Measurements from ENCODE around the gene PCAT6. TPM values are rescaled to one million over a fixed set of nuclear protein-coding genes. Genes with fewer than 3 reads are reported as not detected.
"Not testable (repeated sequence)": the region's sequence is repeated elsewhere in the genome, so short reads cannot be mapped to it uniquely, and the experiment has no call there.

The PCAT6 gene
- total RNA-seq, result not detected in 2 replicates

DNA sequence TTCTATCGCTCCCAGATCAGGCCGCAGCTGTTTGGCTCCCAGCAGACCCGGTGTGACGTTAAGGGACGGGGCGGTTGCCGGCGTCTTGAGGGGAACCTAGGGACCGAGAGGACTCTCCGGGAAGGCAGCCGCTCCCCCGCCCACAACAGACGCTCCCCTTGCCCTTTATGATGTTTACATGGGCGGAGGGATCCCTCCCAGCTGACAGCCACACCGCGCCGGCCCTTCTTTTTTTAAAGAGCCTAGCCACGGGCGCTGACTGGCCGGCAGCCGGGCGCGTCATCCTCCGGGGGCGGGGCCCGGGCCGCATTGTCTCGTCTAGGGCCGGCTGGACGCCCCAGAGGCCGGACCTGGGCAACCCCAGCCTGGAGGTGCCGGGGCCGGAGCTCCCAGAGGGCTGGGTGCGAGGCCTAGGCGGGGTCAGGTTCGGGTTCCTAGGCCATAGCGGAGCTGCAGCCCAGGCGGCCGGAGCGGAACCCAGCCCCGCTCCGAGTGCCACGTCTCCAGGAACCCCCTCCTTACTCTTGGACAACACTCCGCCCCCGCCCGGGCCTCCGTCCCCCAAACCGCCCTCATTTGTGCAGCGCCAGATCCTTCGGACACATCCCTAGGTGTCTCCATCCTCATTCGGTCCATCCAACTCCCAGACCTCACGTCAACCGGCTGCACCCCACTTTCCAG, at the start of gene PCAT6:
Gene PCAT6 (plus strand): TSS at position 340 of the 681 bp plus-strand sequence.
- DNase-seq (ENCODE audit: low read depth in 2 of 2), result peak; percentile 95 to 96

DNA sequence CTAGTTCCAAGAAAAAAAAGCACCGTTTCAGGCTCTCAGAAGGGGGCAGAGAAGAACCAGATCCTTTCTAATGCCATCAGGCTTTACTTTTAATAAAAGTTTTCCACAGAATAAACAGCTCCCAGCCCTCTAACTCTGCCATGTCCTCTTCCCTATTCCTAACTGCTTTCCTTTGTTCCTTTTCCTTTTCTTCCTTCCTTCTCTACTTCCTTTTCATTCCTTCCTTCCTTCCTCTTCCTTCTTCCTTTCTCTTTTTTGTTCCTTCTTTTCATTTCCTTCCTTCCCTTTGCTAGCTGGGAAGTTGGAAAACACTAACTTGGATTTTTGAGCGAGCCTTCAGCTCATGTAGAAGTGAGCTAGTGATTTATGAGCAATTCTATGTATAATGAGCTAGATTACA, 48.7 kb upstream of the PCAT6 start:
- no peak for DNase-seq (ENCODE audit: low read depth in 2 of 2)

DNA sequence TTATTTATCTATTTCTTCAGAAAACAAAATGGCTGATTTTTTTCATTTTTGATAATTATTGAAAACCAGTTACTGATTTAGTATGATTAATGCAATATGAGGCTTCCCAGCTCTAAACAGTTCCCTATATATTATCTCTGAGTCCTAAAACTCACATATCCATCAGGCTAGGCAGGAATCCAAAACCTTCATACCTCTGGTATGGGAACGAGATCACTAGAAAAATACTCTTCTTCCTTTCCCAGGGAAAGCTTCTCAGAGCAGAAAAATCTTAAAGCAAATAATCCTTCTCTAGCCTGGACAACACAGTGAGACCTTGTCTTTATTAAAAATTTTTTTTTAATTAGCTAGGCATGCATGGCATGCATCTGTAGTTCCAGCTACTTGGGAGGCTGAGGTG, 45.0 kb upstream of the PCAT6 start:
- DNase-seq (ENCODE audit: low read depth in 2 of 2), result no peak

DNA sequence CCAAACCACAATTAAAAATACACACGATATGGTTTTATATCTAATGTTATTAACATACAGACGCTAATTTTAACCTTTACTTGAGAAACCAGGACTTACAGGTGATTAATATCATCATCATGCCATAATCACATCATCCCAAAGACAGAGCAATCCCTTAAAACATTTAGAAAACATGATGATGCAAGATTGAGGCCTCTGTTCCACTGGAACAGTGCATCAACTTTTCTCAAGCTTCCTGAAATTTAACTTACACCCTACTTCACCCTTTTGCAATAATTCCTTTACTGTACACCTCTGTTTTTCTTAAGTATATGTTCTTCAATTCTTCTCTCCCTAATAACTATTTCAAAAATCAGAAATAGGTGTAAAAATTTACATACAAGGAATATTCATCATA, 40.6 kb upstream of the PCAT6 start:
- DNase-seq (ENCODE audit: low read depth in 2 of 2), result no peak

DNA sequence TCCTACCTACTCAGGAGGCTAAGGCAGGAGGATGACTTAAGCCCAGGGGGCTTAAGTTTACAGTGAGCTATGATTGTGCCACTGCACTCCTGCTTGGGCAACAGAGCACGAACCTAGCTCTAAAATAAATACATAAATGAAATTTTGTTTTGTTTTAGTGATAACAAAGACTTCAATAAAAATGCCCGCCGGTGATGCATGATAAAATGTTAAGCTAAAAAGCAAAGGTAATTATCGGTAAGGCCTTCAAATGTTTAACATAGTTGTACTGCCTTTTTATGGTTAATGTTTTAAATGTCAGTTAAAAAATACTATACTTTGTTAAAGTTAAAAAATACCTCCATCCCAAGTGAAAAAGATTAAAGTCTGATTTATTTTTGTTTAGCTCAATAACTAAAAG, 29.6 kb upstream of the PCAT6 start:
- no peak for DNase-seq (ENCODE audit: low read depth in 2 of 2)

DNA sequence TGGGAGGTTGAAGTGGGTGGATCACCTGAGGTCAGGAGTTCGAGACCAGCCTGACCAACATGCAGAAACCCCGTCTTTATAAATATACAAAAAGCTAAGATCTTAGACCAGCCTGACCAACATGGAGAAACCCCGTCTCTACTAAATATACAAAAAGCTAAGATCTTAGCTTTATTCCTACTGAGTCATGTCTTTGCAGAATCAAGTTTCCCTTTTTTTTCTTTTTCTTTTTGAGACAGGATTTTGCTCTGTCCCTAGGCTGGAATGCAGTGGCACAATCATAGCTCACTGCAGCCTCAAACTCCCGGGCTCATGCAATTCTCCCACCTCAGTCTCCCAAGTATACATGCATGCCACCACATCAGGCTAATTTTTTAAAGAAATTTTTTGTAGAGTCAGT, 23.9 kb upstream of the PCAT6 start:
- no peak for DNase-seq (ENCODE audit: low read depth in 2 of 2)

DNA sequence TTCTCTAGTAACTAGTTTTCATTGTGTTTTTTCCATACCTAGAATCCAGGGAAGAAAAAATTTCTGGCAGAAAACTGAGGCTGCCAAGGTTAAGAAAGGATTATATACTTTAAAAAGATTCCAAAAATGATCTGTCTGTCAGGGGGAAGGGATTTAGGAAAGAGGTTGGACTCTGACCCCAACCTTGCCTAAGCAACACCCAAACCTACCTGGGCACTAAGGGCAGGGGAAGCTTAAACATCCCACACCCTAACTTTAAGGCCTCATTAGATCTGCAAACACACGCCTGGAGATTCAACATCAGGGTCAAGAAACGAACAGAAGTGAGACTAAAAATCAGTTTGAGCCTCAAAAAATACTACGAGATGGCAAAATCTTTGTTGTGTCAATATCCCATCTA, 22.0 kb upstream of the PCAT6 start:
- no peak for DNase-seq (ENCODE audit: low read depth in 2 of 2)

DNA sequence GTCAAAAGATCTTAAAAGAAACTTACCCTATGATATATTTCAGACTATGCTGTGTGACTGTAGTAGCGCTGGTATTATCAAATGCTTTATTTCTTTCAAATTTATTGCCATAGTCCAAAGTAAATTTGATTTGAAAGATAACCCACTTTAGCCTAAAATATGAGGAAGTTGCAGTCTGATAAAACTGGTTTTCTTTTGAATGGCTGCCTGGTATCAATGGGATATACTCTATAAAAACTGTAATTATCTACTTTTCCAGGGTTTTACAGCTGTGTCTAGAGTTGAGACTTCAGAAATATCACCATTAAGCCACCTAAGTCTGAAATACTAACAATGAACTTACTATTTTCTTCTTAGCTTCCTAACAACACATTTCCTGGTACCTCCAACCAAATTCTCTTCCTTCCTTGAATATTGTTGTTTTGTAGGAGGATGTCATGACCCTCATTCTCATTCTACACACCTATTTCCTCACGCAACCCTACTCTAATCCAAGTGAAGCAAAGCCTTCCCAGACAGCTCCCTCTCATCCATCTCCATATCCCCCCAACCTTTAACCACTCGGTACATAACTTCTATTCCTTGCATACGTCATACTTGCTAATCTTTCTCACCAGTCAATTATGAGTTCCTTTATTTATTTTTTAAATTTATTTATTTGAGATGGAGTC, 19.5 kb upstream of the PCAT6 start:
- DNase-seq (ENCODE audit: low read depth in 2 of 2), result peak in 1 of 2 donors; percentile 42

DNA sequence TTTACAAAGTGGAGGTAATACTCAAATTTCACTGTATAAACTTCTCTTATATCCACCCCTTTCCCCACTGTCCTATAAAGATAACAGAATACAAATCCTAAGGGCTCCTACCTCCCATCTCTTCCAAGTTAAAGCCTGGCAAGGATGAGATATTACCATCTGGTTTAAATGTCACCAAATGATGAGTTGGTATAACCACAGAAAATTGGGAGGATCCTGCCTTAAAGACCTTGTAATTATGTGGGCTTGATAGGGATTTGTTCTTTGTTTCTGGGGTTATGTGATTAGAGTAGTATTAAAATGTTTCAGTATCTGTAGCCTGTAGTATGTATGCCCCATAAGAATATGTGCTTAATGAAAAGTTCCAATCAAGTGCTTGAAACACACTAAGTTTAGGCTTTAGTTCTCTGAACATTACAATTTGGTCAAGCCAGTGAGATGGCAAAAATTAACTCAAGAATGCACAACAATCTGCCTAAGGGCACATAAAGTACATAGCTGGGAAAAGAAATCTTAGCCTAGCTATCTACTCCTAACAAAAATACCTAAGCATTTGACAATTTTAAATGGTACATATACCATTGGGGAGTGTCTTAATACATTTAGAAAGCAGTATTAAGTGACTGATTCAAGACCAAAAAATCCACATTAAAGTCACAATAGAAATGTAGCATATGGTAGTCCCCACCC, 16.6 kb upstream of the PCAT6 start:
- no peak for DNase-seq (ENCODE audit: low read depth in 2 of 2)

DNA sequence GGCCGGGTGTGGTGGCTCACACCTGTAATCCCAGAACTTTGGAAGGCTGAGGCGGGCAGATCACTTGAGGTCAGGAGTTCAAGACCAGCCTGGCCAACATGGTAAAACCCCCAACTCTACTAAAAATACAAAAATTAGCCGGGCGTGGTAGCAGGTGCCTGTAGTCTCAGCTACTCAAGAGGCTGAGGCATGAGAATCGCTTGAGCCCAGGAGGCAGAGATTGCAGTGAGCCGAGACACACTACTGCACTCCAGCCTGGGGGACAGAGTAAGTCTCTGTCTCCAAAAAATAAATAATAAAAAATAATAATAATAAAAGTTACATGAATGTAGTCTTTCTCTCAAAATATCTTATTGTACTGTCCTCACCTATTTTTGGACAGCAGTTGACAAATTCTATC, 15.8 kb upstream of the PCAT6 start:
- DNase-seq (ENCODE audit: low read depth in 2 of 2), result not testable (repeated sequence)

DNA sequence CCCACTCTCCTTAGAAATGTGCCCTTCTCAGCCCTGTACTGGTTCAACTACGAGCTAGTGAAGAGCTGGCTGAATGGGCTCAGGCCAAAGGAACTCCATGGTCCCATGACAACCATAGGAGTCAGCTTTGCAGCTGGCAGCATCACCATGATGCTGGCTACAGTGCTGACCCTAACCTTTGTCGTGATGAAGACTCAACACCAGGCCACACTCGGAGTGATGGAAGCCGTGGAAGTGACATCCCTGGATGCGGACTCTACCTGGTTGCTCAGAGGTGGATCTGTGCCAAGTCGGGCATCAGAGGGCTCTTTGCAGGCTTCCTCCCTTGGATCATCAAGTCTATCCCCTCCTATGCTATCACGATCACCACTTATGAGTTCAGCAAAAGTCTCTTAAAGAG, 14.1 kb upstream of the PCAT6 start:
- no peak for DNase-seq (ENCODE audit: low read depth in 2 of 2)

DNA sequence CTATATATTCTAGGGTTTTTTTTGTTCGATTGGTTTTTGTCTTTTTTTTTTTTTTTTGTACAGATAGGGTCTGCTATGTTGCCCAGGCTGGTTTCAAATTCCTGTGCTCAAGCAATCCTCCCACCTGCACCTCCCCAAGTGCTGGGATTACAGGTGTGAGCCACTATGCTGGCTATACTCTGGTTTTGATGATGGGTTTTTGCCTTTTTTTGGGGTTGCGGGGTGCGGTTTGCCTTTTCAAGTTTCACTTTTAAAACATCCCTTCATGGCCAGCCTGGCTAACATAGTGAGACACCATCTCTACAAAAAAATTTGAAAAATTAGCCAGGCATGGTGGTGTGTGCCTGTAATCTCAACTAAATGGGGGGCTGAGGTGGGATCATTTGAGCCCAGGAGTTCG, 12.5 kb upstream of the PCAT6 start:
- no peak for DNase-seq (ENCODE audit: low read depth in 2 of 2)

DNA sequence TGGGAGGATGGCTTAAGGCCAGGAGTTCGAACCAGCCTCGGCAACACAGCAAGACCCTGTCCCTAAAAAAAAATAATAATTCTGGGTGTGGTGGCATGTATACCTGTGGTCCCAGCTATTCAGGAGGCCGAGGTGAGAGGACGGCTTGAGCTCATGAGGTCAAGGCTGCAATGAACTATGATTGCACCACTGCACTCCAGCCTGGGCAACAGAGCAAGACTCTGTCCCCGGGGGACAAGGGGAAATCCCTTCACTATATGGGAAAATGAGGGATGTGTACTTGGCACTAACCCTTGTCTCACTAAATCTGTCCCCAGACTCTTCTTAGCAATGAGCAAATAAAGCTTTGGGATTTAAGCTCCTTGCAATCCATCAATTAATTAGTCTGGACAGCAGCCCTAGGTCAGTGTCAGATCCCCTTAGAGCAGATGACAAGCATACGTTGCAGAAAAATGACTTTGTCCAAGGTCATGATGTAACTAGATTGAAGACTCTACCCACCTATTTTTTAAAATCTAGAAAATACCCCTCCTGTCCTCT, 11.9 kb upstream of the PCAT6 start:
- DNase-seq (ENCODE audit: low read depth in 2 of 2), result no peak

DNA sequence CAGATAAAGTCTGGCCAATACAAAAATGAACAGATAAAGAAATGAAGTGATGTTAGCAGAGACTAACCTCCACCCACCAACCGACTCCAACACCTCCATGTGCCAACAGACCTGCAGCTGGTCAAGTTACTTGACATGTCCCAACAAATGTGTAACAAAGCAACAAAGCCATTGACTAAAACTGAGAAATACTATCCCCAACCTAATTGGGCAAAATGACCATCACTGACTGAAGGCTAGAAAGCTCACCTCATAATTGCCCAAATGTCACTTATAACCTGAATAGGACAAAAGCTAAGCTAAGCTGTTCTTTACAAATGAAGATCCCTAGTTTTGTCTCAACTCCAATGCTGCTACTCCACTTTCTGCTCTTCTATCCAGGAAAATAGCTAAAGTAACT, 10.0 kb upstream of the PCAT6 start:
- no peak for DNase-seq (ENCODE audit: low read depth in 2 of 2)

DNA sequence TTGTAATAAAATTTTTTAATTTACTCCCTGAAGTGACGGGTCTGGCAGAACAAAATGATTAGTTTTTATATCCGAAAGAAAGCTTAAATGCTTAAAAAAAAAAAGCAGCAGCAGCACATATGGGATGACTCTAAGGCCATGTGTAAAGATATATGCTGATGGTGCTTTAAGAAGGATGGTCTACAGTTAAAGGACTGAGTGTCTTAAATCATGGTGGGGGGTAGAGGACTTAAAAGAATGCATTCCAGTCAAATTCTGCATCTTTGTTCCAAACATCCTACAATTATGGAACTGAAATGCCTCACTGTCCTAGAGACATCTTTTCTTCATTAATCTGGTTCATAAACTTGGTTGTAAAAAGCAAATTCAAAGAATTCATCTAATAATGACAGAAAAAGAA, 9.6 kb upstream of the PCAT6 start:
- DNase-seq (ENCODE audit: low read depth in 2 of 2), result no peak

DNA sequence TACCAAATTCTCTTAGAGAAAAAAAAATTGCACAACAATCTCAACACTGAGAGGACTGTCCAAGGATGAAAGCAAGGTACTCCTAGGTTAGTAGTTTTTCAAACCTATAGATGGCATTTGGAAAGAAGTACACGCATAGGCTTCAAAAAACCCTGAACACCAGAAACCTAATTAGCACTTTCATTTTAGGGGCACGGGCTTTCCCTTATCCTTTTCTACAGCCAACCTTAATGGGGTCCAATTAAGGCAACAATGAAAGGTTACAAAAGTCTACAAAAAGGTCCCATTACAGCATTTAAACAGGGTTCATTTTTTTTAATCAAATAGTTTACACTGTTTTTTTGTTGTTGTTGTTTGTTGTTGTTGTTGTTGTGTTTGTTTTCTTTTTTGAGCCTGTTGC, 8.7 kb upstream of the PCAT6 start:
- DNase-seq (ENCODE audit: low read depth in 2 of 2), result no peak

DNA sequence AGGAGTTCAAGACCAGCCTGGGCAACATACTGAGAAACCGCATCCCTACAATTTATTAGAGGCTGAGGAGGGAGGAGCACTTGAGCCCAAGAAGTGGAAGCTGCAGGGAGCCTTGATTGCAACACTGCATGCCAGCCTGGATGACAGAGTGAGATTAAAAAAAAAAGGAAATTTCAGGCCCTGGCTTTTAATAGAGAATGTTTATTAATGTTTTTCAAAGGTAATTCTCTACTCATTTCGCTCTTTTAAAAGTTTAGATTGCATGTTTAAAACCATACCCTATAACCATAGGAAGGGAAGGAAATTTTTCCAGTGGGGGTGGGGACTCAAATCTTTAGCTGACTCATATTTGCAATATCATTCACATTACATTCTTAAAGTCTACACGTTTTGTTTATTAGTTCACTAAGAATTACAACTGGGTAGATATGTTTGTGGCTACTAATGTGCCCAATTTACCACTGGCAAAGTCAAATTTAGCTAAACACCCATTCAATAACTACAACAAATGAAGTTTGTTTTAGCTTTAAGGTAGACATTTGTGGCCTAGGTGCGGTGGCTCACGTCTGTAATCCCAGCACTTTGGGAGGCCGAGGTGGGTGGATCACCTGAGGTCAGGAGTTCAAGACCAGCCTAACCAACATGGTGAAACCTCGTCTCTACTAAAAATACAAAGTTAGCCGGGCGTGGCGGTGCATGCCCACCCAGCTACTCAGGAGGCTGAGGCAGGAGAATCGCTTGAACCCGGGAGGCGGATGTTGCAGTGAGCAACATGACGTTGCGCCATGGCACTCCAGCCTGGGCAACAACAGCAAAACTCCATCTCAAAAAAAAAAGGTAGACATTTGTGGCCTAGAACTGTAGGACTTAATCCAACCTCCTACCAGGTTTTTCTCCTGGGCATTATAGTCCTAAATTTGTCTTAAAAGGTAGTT, 7.5 kb upstream of the PCAT6 start:
- DNase-seq (ENCODE audit: low read depth in 2 of 2), result no peak

DNA sequence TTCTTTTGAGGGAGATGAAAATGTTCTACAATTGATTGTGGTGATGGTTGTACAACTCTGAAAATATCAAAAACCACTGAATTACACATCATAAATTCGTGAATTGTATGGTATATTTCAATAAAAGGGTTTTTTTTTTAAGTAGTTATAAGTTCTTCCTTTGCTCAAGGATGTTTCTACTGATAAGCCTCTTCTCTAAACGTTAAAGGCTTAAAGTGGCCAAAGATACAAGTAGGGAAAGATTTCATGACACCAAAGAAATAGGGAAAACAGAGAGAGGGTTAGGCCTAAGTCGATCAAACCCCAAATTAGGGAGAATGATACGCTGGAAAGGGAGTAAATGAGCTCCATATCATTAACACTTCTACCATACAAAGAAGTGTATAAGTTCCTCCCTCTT, 6.6 kb upstream of the PCAT6 start:
- no peak for DNase-seq (ENCODE audit: low read depth in 2 of 2)

DNA sequence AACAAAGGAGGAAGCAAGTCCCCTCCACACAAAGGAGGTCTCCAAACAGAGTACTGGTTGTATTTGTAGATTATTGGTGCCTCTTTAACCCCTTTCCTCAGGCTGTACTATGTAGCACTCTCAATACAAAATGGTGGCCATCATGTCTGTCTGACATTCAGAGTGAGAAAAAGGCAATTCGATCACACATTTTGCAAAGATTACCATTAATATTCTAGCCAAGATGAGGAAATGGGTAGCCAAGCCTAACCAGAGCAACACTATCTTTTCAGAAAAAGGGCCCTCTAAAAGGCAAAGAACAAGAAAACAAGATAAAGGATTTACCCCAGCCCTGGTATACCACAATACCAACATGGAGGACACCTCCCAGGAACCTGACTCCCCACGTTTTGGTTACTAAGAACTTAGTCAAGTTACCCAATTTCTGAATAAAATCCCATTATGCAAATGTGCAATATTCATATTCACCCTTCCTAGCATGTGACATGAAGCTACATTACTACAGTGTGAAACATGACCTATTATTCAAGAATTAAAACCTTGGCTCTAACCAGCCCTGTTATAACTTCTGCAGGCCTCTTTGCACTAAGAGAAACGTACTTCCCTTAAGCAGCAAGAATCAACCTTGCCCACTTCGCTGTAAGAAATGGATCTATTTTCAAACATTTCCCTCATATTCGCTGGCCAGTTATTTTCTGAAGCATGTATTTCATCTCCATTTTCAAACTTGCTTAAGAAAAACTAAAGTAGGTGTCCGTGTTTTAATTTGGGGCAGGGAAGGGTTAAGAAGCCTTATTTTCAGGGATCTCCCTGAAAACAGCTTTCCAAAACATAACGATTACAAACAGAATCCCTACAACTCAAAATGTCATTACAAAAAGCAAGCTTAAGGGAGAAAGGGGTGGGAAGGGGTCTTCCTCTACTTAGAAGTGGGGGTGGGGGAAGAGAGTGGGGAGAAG, 4.6 kb upstream of the PCAT6 start:
- DNase-seq (ENCODE audit: low read depth in 2 of 2), result peak; percentile 13 to 20

DNA sequence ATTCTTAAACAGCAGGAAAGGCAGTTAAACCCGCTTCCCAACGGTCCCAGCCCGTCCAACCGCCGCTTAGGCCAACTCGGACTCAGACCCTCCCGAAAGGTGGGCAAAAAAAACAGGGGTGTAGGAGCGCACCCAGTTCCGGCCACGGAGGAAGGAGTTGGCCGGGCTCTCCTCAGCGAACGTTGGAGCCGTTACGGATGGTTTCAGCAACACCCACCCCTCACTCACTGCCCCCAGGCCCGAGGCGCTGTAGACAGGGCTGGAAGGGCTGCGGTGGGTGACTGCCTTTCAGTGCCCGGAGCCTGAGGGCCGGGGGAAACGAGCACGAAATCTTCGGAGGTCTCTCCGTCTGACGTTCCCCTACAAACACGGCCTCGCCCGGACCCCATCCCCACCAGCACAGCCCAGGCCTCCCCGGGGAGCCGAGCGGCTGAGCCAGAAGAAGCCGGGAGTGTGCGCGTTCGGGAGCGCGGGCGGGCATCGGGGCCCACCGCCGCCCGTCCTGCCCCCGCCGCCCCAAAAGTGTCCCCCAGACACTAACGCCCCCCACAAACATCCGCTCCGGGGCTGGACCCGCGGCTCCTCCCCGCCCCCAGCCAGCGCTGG, 3.8 kb upstream of the PCAT6 start:
- DNase-seq (ENCODE audit: low read depth in 2 of 2), result peak; percentile 14 to 19
